Liver (tissue), 9 donors: ENCODE results near the gene SHQ1. TPM values are rescaled to one million over a fixed set of nuclear protein-coding genes. Genes with fewer than 3 reads are reported as not detected.

Experiments
- DNase-seq: peaks from one replicate; pipeline ENCODE4 v3.0.0-alpha.2; 2017; ENCODE audit warnings: low spot score
- H3K27ac ChIP-seq, 2 donors: one replicate each; pipeline ENCODE4 v1.7.0; 2013; ENCODE audit warnings: inconsistent platforms in 2 of 2, low read length in 2 of 2, control low read depth in 1 of 2, low read depth in 1 of 2, mild to moderate bottlenecking in 1 of 2
- H3K27me3 ChIP-seq, 4 donors: one replicate each; pipeline versions ENCODE4 v1.6.1 to v1.7.0; 2013; ENCODE audit warnings: low read length in 3 of 4, inconsistent platforms in 1 of 4, mild to moderate bottlenecking in 1 of 4, moderate library complexity in 1 of 4; ENCODE audit not compliant: control insufficient read depth in 4 of 4, insufficient read depth in 4 of 4
- H3K36me3 ChIP-seq, 4 donors: one replicate each; pipeline versions ENCODE4 v1.6.1 to v1.7.0; 2013; ENCODE audit warnings: low read length in 3 of 4, mild to moderate bottlenecking in 3 of 4, low read depth in 1 of 4, moderate library complexity in 1 of 4; ENCODE audit not compliant: control insufficient read depth in 4 of 4, insufficient read depth in 3 of 4
- H3K4me1 ChIP-seq, 4 donors: one replicate each; pipeline versions ENCODE4 v1.6.1 to v1.7.0; 2013; ENCODE audit warnings: low read length in 3 of 4, mild to moderate bottlenecking in 3 of 4, moderate library complexity in 1 of 4; ENCODE audit not compliant: control insufficient read depth in 4 of 4, insufficient read depth in 4 of 4
- H3K4me3 ChIP-seq, 3 donors: one replicate each; pipeline versions ENCODE4 v1.6.1 to v1.7.0; 2013; ENCODE audit warnings: low read length in 3 of 3, control low read depth in 1 of 3, low read depth in 1 of 3, mild to moderate bottlenecking in 1 of 3
- H3K9ac ChIP-seq, 2 donors: one replicate each; pipeline ENCODE4 v1.7.0; 2013; ENCODE audit warnings: low read length in 2 of 2, mild to moderate bottlenecking in 2 of 2, moderate library complexity in 2 of 2, control low read depth in 1 of 2, low read depth in 1 of 2
- H3K9me3 ChIP-seq, 4 donors: one replicate each; pipeline versions ENCODE4 v1.6.1 to v1.7.0; 2013; ENCODE audit warnings: low read length in 3 of 4; ENCODE audit not compliant: control insufficient read depth in 4 of 4
- EGR1 ChIP-seq, 2 donors: IDR thresholded peaks; 2 replicates each; pipeline ENCODE4 v1.6.1; 2016 to 2018; ENCODE audit warnings: antibody characterized with exemption in 2 of 2, low read depth in 2 of 2
- FOXA1 ChIP-seq: IDR thresholded peaks from 2 replicates; pipeline ENCODE4 v1.6.1; 2016; ENCODE audit warnings: antibody characterized with exemption
- GABPA ChIP-seq, 2 donors: IDR thresholded peaks in 1 of 2; conservative IDR thresholded peaks in 1 of 2; 2 replicates each; pipeline ENCODE4 v1.6.1; 2016; ENCODE audit warnings: antibody characterized with exemption in 2 of 2, mild to moderate bottlenecking in 1 of 2, moderate library complexity in 1 of 2
- HNF4A ChIP-seq, 2 donors: conservative IDR thresholded peaks; 2 replicates each; pipeline ENCODE4 v1.6.1; 2016; ENCODE audit warnings: antibody characterized with exemption in 2 of 2, mild to moderate bottlenecking in 2 of 2
- HNF4G ChIP-seq: IDR thresholded peaks from 2 replicates; pipeline ENCODE4 v1.6.1; 2016; ENCODE audit warnings: antibody characterized with exemption
- JUND ChIP-seq, 2 donors: IDR thresholded peaks; 2 replicates each; pipeline ENCODE4 v1.6.1; 2016; ENCODE audit warnings: antibody characterized with exemption in 2 of 2
- NR2F2 ChIP-seq: IDR thresholded peaks from 2 replicates; pipeline ENCODE4 v1.6.1; 2016; ENCODE audit warnings: antibody characterized with exemption
- RAD21 ChIP-seq, 2 donors: IDR thresholded peaks; 2 replicates each; pipeline ENCODE4 v1.6.1; 2016; ENCODE audit warnings: antibody characterized with exemption in 2 of 2, mild to moderate bottlenecking in 2 of 2
- RXRA ChIP-seq, 2 donors: IDR thresholded peaks; 2 replicates each; pipeline ENCODE4 v1.6.1; 2017 to 2018; ENCODE audit warnings: antibody characterized with exemption in 2 of 2, mild to moderate bottlenecking in 1 of 2
- SP1 ChIP-seq: IDR thresholded peaks from 2 replicates; pipeline ENCODE4 v1.6.1; 2018; ENCODE audit warnings: antibody characterized with exemption, mild to moderate bottlenecking
- TAF1 ChIP-seq: conservative IDR thresholded peaks from 2 replicates; pipeline ENCODE4 v1.6.1; 2016; ENCODE audit warnings: antibody characterized with exemption, mild to moderate bottlenecking
- YY1 ChIP-seq: IDR thresholded peaks from 2 replicates; pipeline ENCODE4 v1.6.1; 2016; ENCODE audit warnings: antibody characterized with exemption, mild to moderate bottlenecking
- WGBS: extraction: QIAGEN DNeasy Blood & Tissue Kit; methylation state at CpG from one replicate; pipeline ENCODE4 v1.1.7; 2013; 5-methylcytosine and 5-hydroxymethylcytosine counted together
- polyA plus RNA-seq, 2 donors: library from polyadenylated mRNA; stranded (reverse) in 1 of 2; unstranded in 1 of 2; fragments of 200-250 nt in 1 of 2; fragments of >200 nt in 1 of 2; fragmentation: Nextera tagmentation in 1 of 2; extraction: Ambion mirVana in 1 of 2; gene quantifications; one replicate each; pipeline versions ENCODE4 v1.2.1 to v1.2.3, GENCODE V29; 2013 to 2015
- total RNA-seq, 2 donors: library from RNA; depleted of rRNA; stranded (reverse); fragments of >200 nt; gene quantifications; one replicate each; pipeline ENCODE4 v1.2.3, GENCODE V29; 2014
- TF ChIP-seq, protein P1 (sequence below): IDR thresholded peaks from 2 replicates; pipeline ENCODE4 v1.6.1; 2016; ENCODE audit warnings: antibody characterized with exemption
- TF ChIP-seq, protein P2 (sequence below): IDR thresholded peaks from 2 replicates; pipeline ENCODE4 v1.6.1; 2016; ENCODE audit warnings: antibody characterized with exemption
- TF ChIP-seq, protein P3 (sequence below): IDR thresholded peaks from 2 replicates; pipeline ENCODE4 v1.6.1; 2016; ENCODE audit warnings: antibody characterized with exemption
- TF ChIP-seq, protein P4 (sequence below): fragments of 150-350 bp; IDR thresholded peaks from 2 replicates; pipeline ENCODE4 v1.5.1; 2017; ENCODE audit warnings: improper control_type of control experiment, low read depth, low read length; ENCODE audit not compliant: missing input control
- TF ChIP-seq, protein P5 (sequence below): IDR thresholded peaks from 2 replicates; pipeline ENCODE4 v1.6.1; 2016; ENCODE audit warnings: antibody characterized with exemption, mild to moderate bottlenecking
- donor health status: healthy.
- donor health status: healthy.
- donor health status: healthy.
- donor health status: healthy.
- donor health status: healthy.

SHQ1 gene
- total and polyA plus RNA-seq, 4 donors, result 4.3 to 9.6 (median 6.1) TPM

DNA sequence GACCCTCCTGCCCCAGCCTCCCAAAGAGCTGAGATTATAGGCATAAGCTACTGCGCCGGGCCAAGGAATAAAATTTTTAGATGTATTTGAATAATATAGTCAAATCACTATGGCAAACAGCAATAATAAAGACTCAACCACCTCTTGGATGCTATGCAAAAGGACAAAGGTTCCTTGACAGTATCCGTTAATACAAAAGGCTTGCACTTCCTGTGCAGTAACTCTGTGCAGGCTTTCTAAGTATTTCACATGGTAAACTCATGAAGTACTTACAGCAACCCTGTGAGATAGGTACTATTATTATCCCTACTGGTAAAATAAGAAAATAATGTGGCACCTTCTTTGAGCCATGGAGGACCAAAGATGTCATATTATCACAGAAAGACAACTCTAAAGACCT lies 86.8 kb downstream of the SHQ1 start:
- Histone ChIP-seq H3K4me3 (no peak overlapping the region), H3K36me3 (no peaks in the 10 kb centered on the region), H3K9me3 (no peaks in the 10 kb centered on the region), H3K9ac (no peak overlapping the region), H3K27me3 (no peaks in the 10 kb centered on the region), H3K4me1 (no peaks in the 10 kb centered on the region), H3K27ac (no peak overlapping the region)
- no peak for TF ChIP-seq GABPA (IDR thresholded peaks at IDR 0.05 in 1 of 2, conservative IDR thresholded peaks at IDR 0.05 in 1 of 2)
- TF ChIP-seq, protein P1, sequence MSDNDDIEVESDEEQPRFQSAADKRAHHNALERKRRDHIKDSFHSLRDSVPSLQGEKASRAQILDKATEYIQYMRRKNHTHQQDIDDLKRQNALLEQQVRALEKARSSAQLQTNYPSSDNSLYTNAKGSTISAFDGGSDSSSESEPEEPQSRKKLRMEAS, result no peak
- no peak for TF ChIP-seq EGR1 (IDR thresholded peaks at IDR 0.05; ENCODE audit: low read depth in 2 of 2)
- TF ChIP-seq, protein P2, sequence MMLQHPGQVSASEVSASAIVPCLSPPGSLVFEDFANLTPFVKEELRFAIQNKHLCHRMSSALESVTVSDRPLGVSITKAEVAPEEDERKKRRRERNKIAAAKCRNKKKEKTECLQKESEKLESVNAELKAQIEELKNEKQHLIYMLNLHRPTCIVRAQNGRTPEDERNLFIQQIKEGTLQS, result no peak
- no peak for TF ChIP-seq SP1
- no peak for TF ChIP-seq HNF4A (conservative IDR thresholded peaks at IDR 0.05)
- no peak for TF ChIP-seq FOXA1
- TF ChIP-seq NR2F2, result no peak
- TF ChIP-seq YY1, result no peak
- TF ChIP-seq TAF1, result no peak
- no peak for TF ChIP-seq RAD21 (IDR thresholded peaks at IDR 0.05)
- TF ChIP-seq, protein P3, sequence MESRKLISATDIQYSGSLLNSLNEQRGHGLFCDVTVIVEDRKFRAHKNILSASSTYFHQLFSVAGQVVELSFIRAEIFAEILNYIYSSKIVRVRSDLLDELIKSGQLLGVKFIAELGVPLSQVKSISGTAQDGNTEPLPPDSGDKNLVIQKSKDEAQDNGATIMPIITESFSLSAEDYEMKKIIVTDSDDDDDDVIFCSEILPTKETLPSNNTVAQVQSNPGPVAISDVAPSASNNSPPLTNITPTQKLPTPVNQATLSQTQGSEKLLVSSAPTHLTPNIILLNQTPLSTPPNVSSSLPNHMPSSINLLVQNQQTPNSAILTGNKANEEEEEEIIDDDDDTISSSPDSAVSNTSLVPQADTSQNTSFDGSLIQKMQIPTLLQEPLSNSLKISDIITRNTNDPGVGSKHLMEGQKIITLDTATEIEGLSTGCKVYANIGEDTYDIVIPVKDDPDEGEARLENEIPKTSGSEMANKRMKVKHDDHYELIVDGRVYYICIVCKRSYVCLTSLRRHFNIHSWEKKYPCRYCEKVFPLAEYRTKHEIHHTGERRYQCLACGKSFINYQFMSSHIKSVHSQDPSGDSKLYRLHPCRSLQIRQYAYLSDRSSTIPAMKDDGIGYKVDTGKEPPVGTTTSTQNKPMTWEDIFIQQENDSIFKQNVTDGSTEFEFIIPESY, result no peak
- TF ChIP-seq, protein P4, sequence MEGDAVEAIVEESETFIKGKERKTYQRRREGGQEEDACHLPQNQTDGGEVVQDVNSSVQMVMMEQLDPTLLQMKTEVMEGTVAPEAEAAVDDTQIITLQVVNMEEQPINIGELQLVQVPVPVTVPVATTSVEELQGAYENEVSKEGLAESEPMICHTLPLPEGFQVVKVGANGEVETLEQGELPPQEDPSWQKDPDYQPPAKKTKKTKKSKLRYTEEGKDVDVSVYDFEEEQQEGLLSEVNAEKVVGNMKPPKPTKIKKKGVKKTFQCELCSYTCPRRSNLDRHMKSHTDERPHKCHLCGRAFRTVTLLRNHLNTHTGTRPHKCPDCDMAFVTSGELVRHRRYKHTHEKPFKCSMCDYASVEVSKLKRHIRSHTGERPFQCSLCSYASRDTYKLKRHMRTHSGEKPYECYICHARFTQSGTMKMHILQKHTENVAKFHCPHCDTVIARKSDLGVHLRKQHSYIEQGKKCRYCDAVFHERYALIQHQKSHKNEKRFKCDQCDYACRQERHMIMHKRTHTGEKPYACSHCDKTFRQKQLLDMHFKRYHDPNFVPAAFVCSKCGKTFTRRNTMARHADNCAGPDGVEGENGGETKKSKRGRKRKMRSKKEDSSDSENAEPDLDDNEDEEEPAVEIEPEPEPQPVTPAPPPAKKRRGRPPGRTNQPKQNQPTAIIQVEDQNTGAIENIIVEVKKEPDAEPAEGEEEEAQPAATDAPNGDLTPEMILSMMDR, result no peak
- TF ChIP-seq, protein P5, sequence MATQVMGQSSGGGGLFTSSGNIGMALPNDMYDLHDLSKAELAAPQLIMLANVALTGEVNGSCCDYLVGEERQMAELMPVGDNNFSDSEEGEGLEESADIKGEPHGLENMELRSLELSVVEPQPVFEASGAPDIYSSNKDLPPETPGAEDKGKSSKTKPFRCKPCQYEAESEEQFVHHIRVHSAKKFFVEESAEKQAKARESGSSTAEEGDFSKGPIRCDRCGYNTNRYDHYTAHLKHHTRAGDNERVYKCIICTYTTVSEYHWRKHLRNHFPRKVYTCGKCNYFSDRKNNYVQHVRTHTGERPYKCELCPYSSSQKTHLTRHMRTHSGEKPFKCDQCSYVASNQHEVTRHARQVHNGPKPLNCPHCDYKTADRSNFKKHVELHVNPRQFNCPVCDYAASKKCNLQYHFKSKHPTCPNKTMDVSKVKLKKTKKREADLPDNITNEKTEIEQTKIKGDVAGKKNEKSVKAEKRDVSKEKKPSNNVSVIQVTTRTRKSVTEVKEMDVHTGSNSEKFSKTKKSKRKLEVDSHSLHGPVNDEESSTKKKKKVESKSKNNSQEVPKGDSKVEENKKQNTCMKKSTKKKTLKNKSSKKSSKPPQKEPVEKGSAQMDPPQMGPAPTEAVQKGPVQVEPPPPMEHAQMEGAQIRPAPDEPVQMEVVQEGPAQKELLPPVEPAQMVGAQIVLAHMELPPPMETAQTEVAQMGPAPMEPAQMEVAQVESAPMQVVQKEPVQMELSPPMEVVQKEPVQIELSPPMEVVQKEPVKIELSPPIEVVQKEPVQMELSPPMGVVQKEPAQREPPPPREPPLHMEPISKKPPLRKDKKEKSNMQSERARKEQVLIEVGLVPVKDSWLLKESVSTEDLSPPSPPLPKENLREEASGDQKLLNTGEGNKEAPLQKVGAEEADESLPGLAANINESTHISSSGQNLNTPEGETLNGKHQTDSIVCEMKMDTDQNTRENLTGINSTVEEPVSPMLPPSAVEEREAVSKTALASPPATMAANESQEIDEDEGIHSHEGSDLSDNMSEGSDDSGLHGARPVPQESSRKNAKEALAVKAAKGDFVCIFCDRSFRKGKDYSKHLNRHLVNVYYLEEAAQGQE, result no peak
- TF ChIP-seq HNF4G, result no peak
- no peak for TF ChIP-seq JUND (IDR thresholded peaks at IDR 0.05)
- no peak for TF ChIP-seq RXRA (IDR thresholded peaks at IDR 0.05)
- 87% methylated on average over 3 of the region's 3 CpGs for WGBS
- no peak for DNase-seq

DNA sequence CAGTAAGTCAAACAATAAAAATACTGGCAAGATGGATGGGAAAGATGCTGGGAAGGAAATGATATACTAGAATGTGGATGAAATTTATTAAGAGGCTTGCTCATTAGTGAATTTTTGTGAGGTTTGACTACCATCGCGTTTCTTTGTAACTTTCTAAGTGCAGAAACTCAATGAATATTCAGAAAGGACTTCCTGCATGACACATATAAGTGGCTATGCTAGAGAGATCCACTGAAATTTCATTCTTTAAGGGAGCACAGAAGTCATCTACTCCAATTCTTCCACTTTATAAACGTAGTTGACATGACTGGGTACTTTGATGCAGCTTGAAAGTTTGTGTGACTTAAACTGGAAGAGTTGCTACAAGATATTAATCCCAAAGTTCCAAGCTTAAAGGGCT lies 88.0 kb downstream of the SHQ1 start:
- no peaks in the 10 kb centered on the region for H3K27me3 ChIP-seq
- H3K27ac ChIP-seq, result no peak overlapping the region
- H3K4me1 ChIP-seq, result no peaks in the 10 kb centered on the region
- H3K9me3 ChIP-seq, result no peaks in the 10 kb centered on the region
- WGBS, result 85% methylated on average over 3 of the region's 3 CpGs
- H3K4me3 ChIP-seq, result no peak overlapping the region
- TF ChIP-seq YY1 (no peak), NR2F2 (no peak)
- H3K36me3 ChIP-seq, result no peaks in the 10 kb centered on the region
- no peak overlapping the region for H3K9ac ChIP-seq
- DNase-seq, result no peak
